AG04450 (cell line): ENCODE data around the gene SLC34A1. TPM values are rescaled to one million over a fixed set of nuclear protein-coding genes. Genes with fewer than 3 reads are reported as not detected.

Experiments
- CTCF ChIA-PET: fragments of 300-600, 350-600 bp; formaldehyde crosslinking; extraction: SDS; loops from one replicate; lab custom pipeline; 2022; ENCODE audit warnings: antibody characterized with exemption, inconsistent platforms; lab: Charles Lee
- POLR2A ChIA-PET: fragments of 350-600 bp; formaldehyde crosslinking; extraction: SDS; loops from one replicate; lab custom pipeline; 2021; ENCODE audit warnings: antibody characterized with exemption, inconsistent platforms; lab: Yijun Ruan, JAX
- DNase-seq: peaks from one replicate; pipeline ENCODE4 v3.0.0-alpha.2; 2011; ENCODE audit warnings: low read depth, low spot score
- H3K27ac ChIP-seq: one replicate; pipeline ENCODE4 v1.5.1; 2012; ENCODE audit warnings: low read depth, low read length, control low read depth
- H3K27me3 ChIP-seq: one replicate; pipeline ENCODE4 v1.6.0; 2012; ENCODE audit warnings: low read length; ENCODE audit not compliant: control insufficient read depth, insufficient read depth
- H3K4me3 ChIP-seq: 2 replicates; pipeline ENCODE4 v1.5.1; 2011; ENCODE audit warnings: mild to moderate bottlenecking, low read depth, low read length, control low read depth
- H3K9me3 ChIP-seq: 2 replicates; pipeline ENCODE4 v1.5.1; 2012; ENCODE audit warnings: low read length; ENCODE audit not compliant: control insufficient read depth, insufficient read depth
- CTCF ChIP-seq: IDR thresholded peaks from 2 replicates; pipeline ENCODE4 v1.5.1; 2011; ENCODE audit warnings: low read depth, low read length, control low read depth, inconsistent platforms
- polyA plus RNA-seq: library from polyadenylated mRNA; depleted of rRNA; stranded (reverse); fragments of >200 nt; gene quantifications from 2 replicates; pipeline ENCODE4 v1.2.3, GENCODE V29; 2011; rRNA removed

The SLC34A1 gene
- polyA plus RNA-seq, 1 experiment, result not detected

DNA sequence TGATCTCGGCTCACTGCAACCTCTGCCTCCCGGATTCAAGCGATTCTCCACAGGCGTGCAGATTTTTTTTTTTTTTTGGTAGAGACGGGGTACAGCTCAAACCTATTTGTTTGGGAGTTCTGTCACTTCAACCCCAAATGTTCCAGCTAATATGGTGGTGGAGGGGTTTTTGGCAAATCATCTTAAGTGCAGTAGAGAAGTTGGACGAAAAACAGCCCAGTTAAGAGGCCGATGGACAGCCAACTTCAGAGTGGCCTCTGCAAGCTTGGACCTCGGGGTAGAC, 61.6 kb downstream of the SLC34A1 start:
- H3K9me3 ChIP-seq, result no peaks in the 10 kb centered on the region
- DNase-seq, result no peak
- no peak overlapping the region for H3K27ac ChIP-seq
- TF ChIP-seq CTCF, result no peak
- ChIA-PET CTCF (interaction anchor here (0.6 to 15.6 kb wide), 10 partner anchors 17 to 319 kb away, joined by 3 to 205 read pairs (median 4); no protein-coding TSS in a partner anchor), POLR2A (interaction anchor here (0.5 to 2.4 kb wide), 6 partner anchors 19 to 141 kb away, joined by 3 to 15 read pairs (median 3); partner anchors contain the start of gene GRK6)
- H3K4me3 ChIP-seq, result peak overlapping the region; percentile 73
- H3K27me3 ChIP-seq, result no peaks in the 10 kb centered on the region

GRCh38 chr5:177446200-177447065, 62.2 kb downstream of the SLC34A1 start, which contains the start of gene PRR7:
Gene PRR7, plus strand, starts transcription at chr5:177446814. Its CDS starts 8,254 bp downstream, at chr5:177455068.
- TF ChIP-seq CTCF, result no peak
- Histone ChIP-seq H3K27ac (peak within 1 kb of the TSS; percentile 39), H3K4me3 (peak within 1 kb of the TSS; percentile 73), H3K27me3 (no peaks in the 10 kb centered on the region), H3K9me3 (no peaks in the 10 kb centered on the region)
- no peak for DNase-seq
- CTCF ChIA-PET, result interaction anchor here (0.6 to 15.6 kb wide), 11 partner anchors 17 to 320 kb away, joined by 3 to 205 read pairs (median 4); no protein-coding TSS in a partner anchor
- POLR2A ChIA-PET, result interaction anchor here (0.5 to 2.8 kb wide), 8 partner anchors 19 to 257 kb away, joined by 3 to 15 read pairs (median 3); partner anchors contain the start of gene GRK6

DNA sequence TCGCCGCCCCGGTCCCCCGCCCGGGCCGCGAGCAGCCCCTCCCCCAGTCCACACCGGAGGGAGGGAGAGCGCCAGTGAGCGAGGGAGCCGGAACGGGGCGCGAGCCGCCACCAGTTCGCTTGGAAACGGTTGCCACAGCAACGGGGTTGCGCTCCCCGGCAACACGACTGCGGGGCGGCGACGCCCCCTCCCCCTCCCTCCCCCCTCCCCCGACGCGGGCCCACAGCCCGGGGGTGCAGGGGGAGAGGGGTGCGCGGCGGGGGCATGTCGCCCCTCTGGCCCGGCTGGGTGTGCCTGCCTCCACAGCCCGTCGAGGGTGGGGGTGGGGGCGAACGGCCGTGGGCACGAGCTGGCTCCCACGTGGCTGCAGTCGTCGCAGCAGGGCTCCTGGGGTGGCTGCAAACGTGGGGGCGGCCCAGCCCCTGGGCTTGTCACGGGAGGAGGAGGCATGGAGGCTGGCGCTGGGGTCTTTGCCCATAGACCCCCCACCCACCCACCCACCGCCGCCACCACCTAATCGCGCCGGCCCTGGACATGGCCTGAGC, 62.9 kb downstream of the SLC34A1 start:
- POLR2A ChIA-PET, result interaction anchor here (0.6 to 2.8 kb wide), 7 partner anchors 10 to 258 kb away, joined by 3 to 15 read pairs (median 3); partner anchors contain the start of gene GRK6
- H3K27ac ChIP-seq, result no peak overlapping the region
- TF ChIP-seq CTCF, result no peak

DNA sequence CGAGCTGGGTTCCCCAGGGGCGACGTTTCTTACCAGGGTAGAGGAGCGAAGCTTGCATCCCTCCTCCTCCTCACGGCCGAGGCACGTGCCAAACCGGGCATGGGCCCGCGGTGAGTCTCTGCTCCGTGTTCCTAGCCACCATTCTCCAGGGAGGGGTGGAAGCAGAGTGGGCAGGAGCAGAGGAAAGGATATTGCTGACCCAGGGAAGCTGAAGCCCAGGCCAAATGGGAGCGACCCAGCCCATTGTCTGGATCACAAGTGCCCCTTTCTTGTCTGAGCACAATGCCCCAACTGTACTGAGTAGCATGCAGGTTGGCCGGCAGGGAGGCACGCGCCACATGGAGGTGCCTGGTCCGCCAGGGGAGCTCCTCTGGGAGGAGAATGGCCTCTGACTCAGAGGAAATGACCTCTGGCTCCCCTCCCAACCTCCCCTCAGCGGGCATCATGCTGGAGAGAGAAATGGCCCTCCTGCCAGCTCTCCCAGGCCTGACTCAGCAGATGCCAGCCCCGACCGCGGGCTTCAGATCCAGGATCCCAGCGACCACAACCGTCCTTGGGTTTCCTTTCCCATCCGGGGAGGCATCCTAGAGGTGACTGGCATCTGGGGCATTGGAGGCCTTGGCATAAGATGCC, 63.5 kb downstream of the SLC34A1 start:
- ChIA-PET CTCF (interaction anchor here (1.1 to 15.6 kb wide), 8 partner anchors 9 to 138 kb away, joined by 3 to 205 read pairs (median 6); no protein-coding TSS in a partner anchor), POLR2A (interaction anchor here (0.8 to 2.8 kb wide), 6 partner anchors 9 to 58 kb away, joined by 3 to 15 read pairs (median 6); partner anchors contain the start of gene GRK6)
- H3K4me3 ChIP-seq, result peak overlapping the region; percentile 73
- DNase-seq, result no peak
- H3K27ac ChIP-seq, result peak overlapping the region; percentile 39
- no peaks in the 10 kb centered on the region for H3K27me3 ChIP-seq
- no peak for TF ChIP-seq CTCF
- no peaks in the 10 kb centered on the region for H3K9me3 ChIP-seq

More for the DNA sequence above, 62.9 kb downstream of the SLC34A1 start:
- H3K27me3 ChIP-seq, result no peaks in the 10 kb centered on the region
- H3K4me3 ChIP-seq, result peak overlapping the region; percentile 73
- no peak for DNase-seq
- CTCF ChIA-PET, result interaction anchor here (0.6 to 15.6 kb wide), 7 partner anchors 33 to 137 kb away, joined by 3 to 205 read pairs (median 6); no protein-coding TSS in a partner anchor
- H3K9me3 ChIP-seq, result no peaks in the 10 kb centered on the region

Other genes starting within 250 kb of the SLC34A1 start
- 35.4 and 38.8 TPM in 2 replicates for gene RAB24, start 80.7 kb upstream of the SLC34A1 start, polyA plus RNA-seq
- 135 and 158 TPM in 2 replicates for gene PRELID1, start 80.6 kb upstream of the SLC34A1 start, polyA plus RNA-seq
- gene MXD3, start 72.5 kb upstream of the SLC34A1 start, polyA plus RNA-seq, result 2.8 and 2.9 TPM in 2 replicates
- gene LMAN2, start 32.8 kb upstream of the SLC34A1 start, polyA plus RNA-seq, result 150 and 212 TPM in 2 replicates
- 2.6 and 4.4 TPM in 2 replicates for gene RGS14, start 26.5 kb upstream of the SLC34A1 start, polyA plus RNA-seq
- not detected in 2 replicates for gene PFN3, start 16.2 kb downstream of the SLC34A1 start, polyA plus RNA-seq
- gene F12, start 25.1 kb downstream of the SLC34A1 start, polyA plus RNA-seq, result 0.35 and 0.48 TPM in 2 replicates
- 16.4 and 21.4 TPM in 2 replicates for gene GRK6, start 42.2 kb downstream of the SLC34A1 start, polyA plus RNA-seq
- gene PRR7, start 62.4 kb downstream of the SLC34A1 start, polyA plus RNA-seq, result 1.0 and 1.6 TPM in 2 replicates
- 146 and 164 TPM in 2 replicates for gene DBN1, start 89.2 kb downstream of the SLC34A1 start, polyA plus RNA-seq
- 195 and 268 TPM in 2 replicates for gene PDLIM7, start 113.2 kb downstream of the SLC34A1 start, polyA plus RNA-seq
- gene DOK3, start 125.4 kb downstream of the SLC34A1 start, polyA plus RNA-seq, result 0.50 and 0.96 TPM in 2 replicates
- 71.8 and 96.0 TPM in 2 replicates for gene DDX41, start 132.5 kb downstream of the SLC34A1 start, polyA plus RNA-seq
- 28.7 and 30.1 TPM in 2 replicates for gene FAM193B, start 170.1 kb downstream of the SLC34A1 start, polyA plus RNA-seq
- gene TMED9, start 207.8 kb downstream of the SLC34A1 start, polyA plus RNA-seq, result 307 and 376 TPM in 2 replicates
- 18.3 and 26.2 TPM in 2 replicates for gene B4GALT7, start 215.7 kb downstream of the SLC34A1 start, polyA plus RNA-seq